Measurements from ENCODE around the gene SEMA5A. TPM values are rescaled to one million over a fixed set of nuclear protein-coding genes. Genes with fewer than 3 reads are reported as not detected.

The SEMA5A gene
- total RNA-seq, 4 donors from 2014 or later, result 2.3 to 4.7 (median 3.7) TPM

DNA sequence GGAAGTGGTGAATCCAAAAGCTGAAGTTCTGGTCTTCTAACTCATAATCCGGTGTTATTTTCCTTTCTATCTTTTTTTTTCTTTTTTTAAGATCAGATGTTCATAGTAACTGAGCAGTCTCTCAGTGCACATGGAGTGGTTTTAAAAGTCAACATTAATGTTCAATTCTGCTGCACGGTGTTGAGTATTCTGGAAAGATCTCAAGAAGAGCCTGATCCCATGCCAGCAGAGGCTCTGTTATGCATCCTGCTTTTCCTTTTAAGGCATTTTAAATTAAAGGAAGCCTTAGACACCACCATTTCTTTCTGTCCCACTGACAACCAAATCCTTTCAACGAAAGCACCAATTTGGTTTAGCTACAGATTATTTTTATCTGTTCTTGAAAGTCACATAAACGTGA is 33.4 kb downstream of the SEMA5A start:
- H3K9me3 ChIP-seq, result no peaks in the 10 kb centered on the region
- ATAC-seq, result no peak
- no peaks in the 10 kb centered on the region for H3K36me3 ChIP-seq
- WGBS, 2 donors (ENCODE audit: low coverage in 1 of 2), result 17 to 26% methylated on average over 4 of the region's 4 CpGs
- no peaks in the 10 kb centered on the region for H3K27me3 ChIP-seq
- no peak overlapping the region for H3K27ac ChIP-seq
- peaks cover 0 to 10% (median 0%) of the 10 kb centered on the region in 3 donors for H3K4me1 ChIP-seq
- H3K4me3 ChIP-seq, result no peak overlapping the region
- TF ChIP-seq POLR2AphosphoS5 (IDR thresholded peaks at IDR 0.05) (no peak), EP300 (IDR thresholded peaks at IDR 0.05) (no peak), POLR2A (IDR thresholded peaks at IDR 0.05) (no peak)
- TF ChIP-seq, protein P1, sequence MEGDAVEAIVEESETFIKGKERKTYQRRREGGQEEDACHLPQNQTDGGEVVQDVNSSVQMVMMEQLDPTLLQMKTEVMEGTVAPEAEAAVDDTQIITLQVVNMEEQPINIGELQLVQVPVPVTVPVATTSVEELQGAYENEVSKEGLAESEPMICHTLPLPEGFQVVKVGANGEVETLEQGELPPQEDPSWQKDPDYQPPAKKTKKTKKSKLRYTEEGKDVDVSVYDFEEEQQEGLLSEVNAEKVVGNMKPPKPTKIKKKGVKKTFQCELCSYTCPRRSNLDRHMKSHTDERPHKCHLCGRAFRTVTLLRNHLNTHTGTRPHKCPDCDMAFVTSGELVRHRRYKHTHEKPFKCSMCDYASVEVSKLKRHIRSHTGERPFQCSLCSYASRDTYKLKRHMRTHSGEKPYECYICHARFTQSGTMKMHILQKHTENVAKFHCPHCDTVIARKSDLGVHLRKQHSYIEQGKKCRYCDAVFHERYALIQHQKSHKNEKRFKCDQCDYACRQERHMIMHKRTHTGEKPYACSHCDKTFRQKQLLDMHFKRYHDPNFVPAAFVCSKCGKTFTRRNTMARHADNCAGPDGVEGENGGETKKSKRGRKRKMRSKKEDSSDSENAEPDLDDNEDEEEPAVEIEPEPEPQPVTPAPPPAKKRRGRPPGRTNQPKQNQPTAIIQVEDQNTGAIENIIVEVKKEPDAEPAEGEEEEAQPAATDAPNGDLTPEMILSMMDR (IDR thresholded peaks at IDR 0.05), result no peak

DNA sequence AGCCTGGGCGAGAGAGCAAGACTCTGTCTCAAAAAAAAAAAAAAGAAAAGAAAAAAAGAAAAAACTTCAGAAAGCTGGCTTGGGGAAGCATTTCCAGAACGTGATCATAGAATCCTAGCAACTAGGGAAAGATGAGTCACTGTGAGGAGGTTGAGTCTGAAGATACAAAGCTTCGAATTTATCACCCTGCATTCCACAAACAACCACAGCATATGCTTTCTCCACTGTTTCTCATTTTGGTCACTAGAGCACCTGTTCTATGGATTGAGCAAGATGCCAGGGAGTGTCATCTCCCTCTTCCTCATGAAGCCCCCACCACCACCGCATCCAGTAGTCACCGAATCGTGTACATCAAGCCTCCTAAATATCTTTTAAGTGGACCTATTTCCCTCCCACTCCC is 37.9 kb downstream of the SEMA5A start:
- no peak for TF ChIP-seq POLR2A (IDR thresholded peaks at IDR 0.05)
- no peak for TF ChIP-seq POLR2AphosphoS5 (IDR thresholded peaks at IDR 0.05)
- TF ChIP-seq, protein P1 (IDR thresholded peaks at IDR 0.05), result no peak
- no peak for TF ChIP-seq EP300 (IDR thresholded peaks at IDR 0.05)
- Histone ChIP-seq H3K9me3 (no peaks in the 10 kb centered on the region), H3K36me3 (no peaks in the 10 kb centered on the region), H3K27ac (no peak overlapping the region), H3K4me1 (peaks cover 0 to 10% (median 0%) of the 10 kb centered on the region in 3 donors), H3K4me3 (no peak overlapping the region), H3K27me3 (no peaks in the 10 kb centered on the region)
- no peak for ATAC-seq
- 67 to 78% methylated on average over 1 to 6 of the region's 6 CpGs for WGBS, 2 donors (ENCODE audit: low coverage in 1 of 2)

DNA sequence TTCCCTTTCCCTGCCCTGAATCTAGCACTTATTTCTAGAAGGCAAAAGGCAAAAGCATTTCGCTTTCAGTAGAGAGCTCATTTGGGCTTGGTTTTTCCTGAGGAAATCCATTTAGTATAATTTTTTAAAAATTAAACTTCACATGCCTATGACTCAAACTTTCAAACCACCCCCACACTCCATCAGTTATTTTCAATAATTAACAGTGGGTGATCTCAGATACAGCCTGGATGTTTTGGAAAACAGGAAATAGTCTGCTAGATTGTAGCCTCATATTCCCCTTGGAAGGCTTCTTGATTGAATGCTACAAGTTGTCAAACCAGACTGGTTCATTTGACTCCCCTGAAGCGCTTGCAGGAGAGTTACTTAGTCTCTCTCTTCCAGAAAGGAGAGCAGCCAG is 40.6 kb downstream of the SEMA5A start:
- no peak for ATAC-seq
- H3K4me1 ChIP-seq, result no peaks in the 10 kb centered on the region
- TF ChIP-seq EP300 (IDR thresholded peaks at IDR 0.05) (no peak), POLR2A (IDR thresholded peaks at IDR 0.05) (no peak)
- no peaks in the 10 kb centered on the region for H3K27me3 ChIP-seq
- H3K9me3 ChIP-seq, result no peaks in the 10 kb centered on the region
- 53 to 75% methylated on average over 1 of the region's 2 CpGs for WGBS, 2 donors (ENCODE audit: low coverage in 1 of 2)
- H3K36me3 ChIP-seq, result no peaks in the 10 kb centered on the region
- H3K27ac ChIP-seq, result no peak overlapping the region
- no peak overlapping the region for H3K4me3 ChIP-seq

DNA sequence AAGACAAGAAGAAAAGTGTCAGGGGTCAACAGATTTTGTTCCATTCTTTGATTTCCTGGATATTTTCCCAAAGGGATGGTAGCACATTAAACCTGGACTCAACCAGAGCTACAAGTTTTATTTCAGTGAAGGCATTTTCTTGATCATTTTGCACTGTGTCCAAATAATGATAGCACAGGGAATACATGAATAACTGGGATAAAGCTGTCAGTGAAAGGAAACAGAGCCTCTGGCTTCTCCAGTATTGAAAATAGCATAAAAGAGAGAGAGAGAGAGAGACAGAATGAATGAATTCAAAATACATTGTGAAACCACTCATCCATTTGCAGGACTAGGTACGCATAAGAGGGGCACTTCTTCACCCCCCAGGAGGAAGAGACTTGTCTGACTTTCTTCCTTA is 43.0 kb downstream of the SEMA5A start:
- H3K27me3 ChIP-seq, result no peaks in the 10 kb centered on the region
- WGBS, 2 donors (ENCODE audit: low coverage in 1 of 2), result 67 to 71% methylated on average over 1 of the region's 1 CpG
- no peak for ATAC-seq
- H3K4me3 ChIP-seq, result no peak overlapping the region
- no peaks in the 10 kb centered on the region for H3K36me3 ChIP-seq
- TF ChIP-seq EP300 (IDR thresholded peaks at IDR 0.05) (no peak), POLR2AphosphoS5 (IDR thresholded peaks at IDR 0.05) (no peak), POLR2A (IDR thresholded peaks at IDR 0.05) (no peak)
- TF ChIP-seq, protein P1 (IDR thresholded peaks at IDR 0.05), result no peak
- H3K9me3 ChIP-seq, result no peaks in the 10 kb centered on the region
- no peak overlapping the region for H3K27ac ChIP-seq
- no peaks in the 10 kb centered on the region for H3K4me1 ChIP-seq

DNA sequence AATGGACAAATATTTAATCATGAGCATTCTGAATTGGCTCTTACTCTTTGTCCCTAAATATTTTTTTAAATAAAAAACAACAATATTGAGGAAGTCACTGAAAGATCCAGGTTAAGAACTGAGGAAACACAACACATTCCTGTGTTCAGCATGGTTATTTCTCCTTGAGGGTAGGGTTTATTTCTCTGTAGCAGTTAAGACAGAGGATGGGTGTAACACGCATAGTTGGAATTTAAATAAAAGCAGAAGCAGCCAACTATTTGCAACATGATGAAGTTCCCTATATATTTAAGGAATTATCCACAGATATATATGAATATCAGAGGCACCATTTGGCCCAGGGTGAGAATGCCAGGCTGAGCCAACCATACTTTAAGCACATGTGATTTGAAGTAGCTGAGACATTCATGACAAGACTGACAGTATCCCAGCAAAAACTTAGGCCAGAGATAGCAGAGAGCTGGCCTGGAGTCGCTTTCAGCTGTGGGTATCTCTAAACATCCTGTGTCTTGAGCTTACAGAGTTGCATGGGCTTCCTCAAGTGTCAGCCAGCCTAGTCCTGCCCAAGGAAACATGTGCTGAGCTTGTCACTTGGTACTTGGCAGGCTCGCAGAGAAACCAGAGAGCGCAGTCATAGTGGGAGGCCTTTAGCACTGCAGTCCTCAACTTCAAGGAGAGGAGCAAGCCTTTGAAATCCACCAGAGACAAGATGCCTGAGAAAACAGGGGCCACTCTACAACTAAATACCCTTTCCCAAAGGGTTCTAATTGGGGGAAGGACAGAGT is 43.6 kb downstream of the SEMA5A start:
- ATAC-seq, result no peak
- Histone ChIP-seq H3K4me3 (no peak overlapping the region), H3K9me3 (no peaks in the 10 kb centered on the region), H3K27ac (no peak overlapping the region), H3K36me3 (no peaks in the 10 kb centered on the region), H3K4me1 (no peaks in the 10 kb centered on the region), H3K27me3 (no peaks in the 10 kb centered on the region)
- TF ChIP-seq POLR2AphosphoS5 (IDR thresholded peaks at IDR 0.05), result no peak
- TF ChIP-seq, protein P1 (IDR thresholded peaks at IDR 0.05), result no peak
- no peak for TF ChIP-seq POLR2A (IDR thresholded peaks at IDR 0.05)
- no peak for TF ChIP-seq EP300 (IDR thresholded peaks at IDR 0.05)
- WGBS, 2 donors (ENCODE audit: low coverage in 1 of 2), result 79 to 90% methylated on average over 2 to 4 of the region's 4 CpGs

Measured in gastroesophageal sphincter (tissue), 4 donors.